ENCODE data around the gene MSMO1. TPM values are rescaled to one million over a fixed set of nuclear protein-coding genes. Genes with fewer than 3 reads are reported as not detected.

The MSMO1 gene
- total and polyA plus RNA-seq, 2 experiments from 2014 or later = 145 to 272 TPM

DNA sequence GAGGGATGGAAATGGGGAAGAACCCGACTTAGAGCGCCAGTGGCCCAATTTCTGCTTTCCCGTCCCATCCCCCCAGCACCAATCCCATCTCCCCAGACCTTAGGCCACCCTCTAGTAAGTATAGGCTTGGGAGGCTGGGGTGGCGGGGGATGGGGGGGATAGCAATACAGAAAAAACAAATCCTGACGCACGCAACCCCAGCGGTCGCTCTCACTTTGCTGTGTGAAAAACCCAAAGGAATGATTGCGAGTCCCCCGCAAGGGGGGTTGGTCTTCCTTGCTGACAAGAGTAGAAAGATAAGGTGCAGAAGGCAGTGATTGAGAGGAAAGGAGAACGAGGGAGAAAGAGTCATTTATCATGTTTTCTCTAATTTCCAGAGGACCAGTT, 52.2 kb downstream of the MSMO1 start:
- H3K36me3 ChIP-seq (ENCODE audit: insufficient read depth) = no peaks in the 10 kb centered on the region
- H3K4me3 Mint-ChIP-seq = peak overlapping the region; percentile 70
- H4K20me1 ChIP-seq (replicated peaks; ENCODE audit: insufficient read depth) = no peaks in the 10 kb centered on the region
- ATAC-seq = peak; percentile 44
- peaks cover 31% of the 10 kb centered on the region for H3K4me1 Mint-ChIP-seq
- H3K9me2 ChIP-seq (ENCODE audit: insufficient read depth) = no peaks in the 10 kb centered on the region
- no peaks in the 10 kb centered on the region for H3K36me3 Mint-ChIP-seq (ENCODE audit: low read depth)
- H3K27me3 ChIP-seq (ENCODE audit: insufficient read depth) = peaks cover 36% of the 10 kb centered on the region
- H3K4me2 ChIP-seq = peak overlapping the region; percentile 93
- 0 out of 2 replicates have a peak overlapping the region, but pooled peaks have one; percentile 96 for H2AFZ ChIP-seq
- H3K27ac ChIP-seq (ENCODE audit: low read depth) = no peak overlapping the region
- peak overlapping the region; percentile 68 for H3K4me3 ChIP-seq
- H3F3A ChIP-seq (replicated peaks; ENCODE audit: low read depth) = no peaks in the 10 kb centered on the region
- peaks cover 16% of the 10 kb centered on the region for H3K27me3 Mint-ChIP-seq (ENCODE audit: insufficient read depth, low read depth, poor library complexity)
- H3K27ac Mint-ChIP-seq = no peak overlapping the region
- peak; percentile 62 for DNase-seq (ENCODE audit: low spot score)
- H3K4me1 ChIP-seq (ENCODE audit: insufficient read depth) = peaks cover 15% of the 10 kb centered on the region; the same call in 1 of the 2 replicates
- H3K79me2 ChIP-seq (replicated peaks; ENCODE audit: insufficient read depth) = no peaks in the 10 kb centered on the region
- no peaks in the 10 kb centered on the region for H3K9me3 Mint-ChIP-seq
- no peak for TF ChIP-seq JUNB (IDR thresholded peaks at IDR 0.05; ENCODE audit: unreplicated experiment)
- no peak for TF ChIP-seq NANOG (IDR thresholded peaks at IDR 0.05; ENCODE audit: borderline replicate concordance)
- TF ChIP-seq ZNF114 (CRISPR knock-in tag; IDR thresholded peaks at IDR 0.05) = no peak
- TF ChIP-seq, protein P1, sequence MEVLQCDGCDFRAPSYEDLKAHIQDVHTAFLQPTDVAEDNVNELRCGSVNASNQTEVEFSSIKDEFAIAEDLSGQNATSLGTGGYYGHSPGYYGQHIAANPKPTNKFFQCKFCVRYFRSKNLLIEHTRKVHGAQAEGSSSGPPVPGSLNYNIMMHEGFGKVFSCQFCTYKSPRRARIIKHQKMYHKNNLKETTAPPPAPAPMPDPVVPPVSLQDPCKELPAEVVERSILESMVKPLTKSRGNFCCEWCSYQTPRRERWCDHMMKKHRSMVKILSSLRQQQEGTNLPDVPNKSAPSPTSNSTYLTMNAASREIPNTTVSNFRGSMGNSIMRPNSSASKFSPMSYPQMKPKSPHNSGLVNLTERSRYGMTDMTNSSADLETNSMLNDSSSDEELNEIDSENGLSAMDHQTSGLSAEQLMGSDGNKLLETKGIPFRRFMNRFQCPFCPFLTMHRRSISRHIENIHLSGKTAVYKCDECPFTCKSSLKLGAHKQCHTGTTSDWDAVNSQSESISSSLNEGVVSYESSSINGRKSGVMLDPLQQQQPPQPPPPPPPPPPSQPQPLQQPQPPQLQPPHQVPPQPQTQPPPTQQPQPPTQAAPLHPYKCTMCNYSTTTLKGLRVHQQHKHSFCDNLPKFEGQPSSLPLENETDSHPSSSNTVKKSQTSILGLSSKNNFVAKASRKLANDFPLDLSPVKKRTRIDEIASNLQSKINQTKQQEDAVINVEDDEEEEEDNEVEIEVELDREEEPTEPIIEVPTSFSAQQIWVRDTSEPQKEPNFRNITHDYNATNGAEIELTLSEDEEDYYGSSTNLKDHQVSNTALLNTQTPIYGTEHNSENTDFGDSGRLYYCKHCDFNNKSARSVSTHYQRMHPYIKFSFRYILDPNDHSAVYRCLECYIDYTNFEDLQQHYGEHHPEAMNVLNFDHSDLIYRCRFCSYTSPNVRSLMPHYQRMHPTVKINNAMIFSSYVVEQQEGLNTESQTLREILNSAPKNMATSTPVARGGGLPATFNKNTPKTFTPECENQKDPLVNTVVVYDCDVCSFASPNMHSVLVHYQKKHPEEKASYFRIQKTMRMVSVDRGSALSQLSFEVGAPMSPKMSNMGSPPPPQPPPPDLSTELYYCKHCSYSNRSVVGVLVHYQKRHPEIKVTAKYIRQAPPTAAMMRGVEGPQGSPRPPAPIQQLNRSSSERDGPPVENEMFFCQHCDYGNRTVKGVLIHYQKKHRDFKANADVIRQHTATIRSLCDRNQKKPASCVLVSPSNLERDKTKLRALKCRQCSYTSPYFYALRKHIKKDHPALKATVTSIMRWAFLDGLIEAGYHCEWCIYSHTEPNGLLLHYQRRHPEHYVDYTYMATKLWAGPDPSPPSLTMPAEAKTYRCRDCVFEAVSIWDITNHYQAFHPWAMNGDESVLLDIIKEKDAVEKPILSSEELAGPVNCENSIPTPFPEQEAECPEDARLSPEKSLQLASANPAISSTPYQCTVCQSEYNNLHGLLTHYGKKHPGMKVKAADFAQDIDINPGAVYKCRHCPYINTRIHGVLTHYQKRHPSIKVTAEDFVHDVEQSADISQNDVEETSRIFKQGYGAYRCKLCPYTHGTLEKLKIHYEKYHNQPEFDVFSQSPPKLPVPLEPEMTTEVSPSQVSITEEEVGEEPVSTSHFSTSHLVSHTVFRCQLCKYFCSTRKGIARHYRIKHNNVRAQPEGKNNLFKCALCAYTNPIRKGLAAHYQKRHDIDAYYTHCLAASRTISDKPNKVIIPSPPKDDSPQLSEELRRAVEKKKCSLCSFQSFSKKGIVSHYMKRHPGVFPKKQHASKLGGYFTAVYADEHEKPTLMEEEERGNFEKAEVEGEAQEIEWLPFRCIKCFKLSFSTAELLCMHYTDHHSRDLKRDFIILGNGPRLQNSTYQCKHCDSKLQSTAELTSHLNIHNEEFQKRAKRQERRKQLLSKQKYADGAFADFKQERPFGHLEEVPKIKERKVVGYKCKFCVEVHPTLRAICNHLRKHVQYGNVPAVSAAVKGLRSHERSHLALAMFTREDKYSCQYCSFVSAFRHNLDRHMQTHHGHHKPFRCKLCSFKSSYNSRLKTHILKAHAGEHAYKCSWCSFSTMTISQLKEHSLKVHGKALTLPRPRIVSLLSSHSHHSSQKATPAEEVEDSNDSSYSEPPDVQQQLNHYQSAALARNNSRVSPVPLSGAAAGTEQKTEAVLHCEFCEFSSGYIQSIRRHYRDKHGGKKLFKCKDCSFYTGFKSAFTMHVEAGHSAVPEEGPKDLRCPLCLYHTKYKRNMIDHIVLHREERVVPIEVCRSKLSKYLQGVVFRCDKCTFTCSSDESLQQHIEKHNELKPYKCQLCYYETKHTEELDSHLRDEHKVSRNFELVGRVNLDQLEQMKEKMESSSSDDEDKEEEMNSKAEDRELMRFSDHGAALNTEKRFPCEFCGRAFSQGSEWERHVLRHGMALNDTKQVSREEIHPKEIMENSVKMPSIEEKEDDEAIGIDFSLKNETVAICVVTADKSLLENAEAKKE (CRISPR knock-in tag; IDR thresholded peaks at IDR 0.05) = no peak
- TF ChIP-seq POLR2AphosphoS5 (IDR thresholded peaks at IDR 0.05; ENCODE audit: low read depth) = no peak
- TF ChIP-seq STAT1 (IDR thresholded peaks at IDR 0.05; ENCODE audit: unreplicated experiment) = no peak
- TF ChIP-seq CREB1 (CRISPR knock-in tag; IDR thresholded peaks at IDR 0.05; ENCODE audit: low read depth) = no peak

DNA sequence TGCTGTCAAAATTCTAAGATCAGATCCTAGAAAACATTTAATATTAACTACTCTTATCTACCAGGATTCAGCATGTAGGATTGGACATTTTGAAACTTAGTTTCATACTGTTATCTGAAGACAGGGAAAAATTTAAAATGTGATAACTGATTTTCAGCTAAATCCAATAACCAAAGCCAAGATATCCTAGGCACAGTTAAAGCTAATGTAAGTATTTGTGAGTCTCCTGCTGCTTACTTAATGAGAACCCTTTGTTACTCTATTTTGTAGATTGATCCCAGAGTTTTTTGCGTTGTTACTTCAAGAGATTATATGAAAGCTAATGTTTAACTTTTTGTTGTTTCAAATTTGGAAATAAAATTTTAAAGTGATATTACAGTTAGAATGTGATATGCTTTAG, 53.3 kb downstream of the MSMO1 start:
- peaks cover 32% of the 10 kb centered on the region for H3K4me1 Mint-ChIP-seq
- H3K27me3 Mint-ChIP-seq (ENCODE audit: insufficient read depth, low read depth, poor library complexity) = peaks cover 16% of the 10 kb centered on the region
- DNase-seq (ENCODE audit: low spot score) (no peak), ATAC-seq (no peak)
- H3K27ac Mint-ChIP-seq = no peak overlapping the region
- Histone ChIP-seq H2AFZ (no peak overlapping the region), H3K4me2 (no peak overlapping the region), H3K4me3 (no peak overlapping the region), H3K36me3 (ENCODE audit: insufficient read depth) (no peaks in the 10 kb centered on the region), H3K79me2 (replicated peaks; ENCODE audit: insufficient read depth) (no peaks in the 10 kb centered on the region), H3K27ac (ENCODE audit: low read depth) (no peak overlapping the region), H3K4me1 (ENCODE audit: insufficient read depth) (peaks cover 15% of the 10 kb centered on the region; the same call in 1 of the 2 replicates), H3K9me2 (ENCODE audit: insufficient read depth) (no peaks in the 10 kb centered on the region), H3F3A (replicated peaks; ENCODE audit: low read depth) (no peaks in the 10 kb centered on the region), H3K27me3 (ENCODE audit: insufficient read depth) (peaks cover 36% of the 10 kb centered on the region), H4K20me1 (replicated peaks; ENCODE audit: insufficient read depth) (no peaks in the 10 kb centered on the region)
- no peak overlapping the region for H3K4me3 Mint-ChIP-seq
- no peaks in the 10 kb centered on the region for H3K9me3 Mint-ChIP-seq
- H3K36me3 Mint-ChIP-seq (ENCODE audit: low read depth) = no peaks in the 10 kb centered on the region
- TF ChIP-seq CREB1 (CRISPR knock-in tag; IDR thresholded peaks at IDR 0.05; ENCODE audit: low read depth) (no peak), EZH2 (IDR thresholded peaks at IDR 0.05; ENCODE audit: low read depth, unreplicated experiment) (no peak), ZNF114 (CRISPR knock-in tag; IDR thresholded peaks at IDR 0.05) (no peak), ZNF331 (CRISPR knock-in tag; IDR thresholded peaks at IDR 0.05; ENCODE audit: low read depth) (no peak), NANOG (IDR thresholded peaks at IDR 0.05; ENCODE audit: borderline replicate concordance) (no peak)
- TF ChIP-seq, protein P2, sequence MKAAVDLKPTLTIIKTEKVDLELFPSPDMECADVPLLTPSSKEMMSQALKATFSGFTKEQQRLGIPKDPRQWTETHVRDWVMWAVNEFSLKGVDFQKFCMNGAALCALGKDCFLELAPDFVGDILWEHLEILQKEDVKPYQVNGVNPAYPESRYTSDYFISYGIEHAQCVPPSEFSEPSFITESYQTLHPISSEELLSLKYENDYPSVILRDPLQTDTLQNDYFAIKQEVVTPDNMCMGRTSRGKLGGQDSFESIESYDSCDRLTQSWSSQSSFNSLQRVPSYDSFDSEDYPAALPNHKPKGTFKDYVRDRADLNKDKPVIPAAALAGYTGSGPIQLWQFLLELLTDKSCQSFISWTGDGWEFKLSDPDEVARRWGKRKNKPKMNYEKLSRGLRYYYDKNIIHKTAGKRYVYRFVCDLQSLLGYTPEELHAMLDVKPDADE (IDR thresholded peaks at IDR 0.05) = no peak
- TF ChIP-seq, protein P3, sequence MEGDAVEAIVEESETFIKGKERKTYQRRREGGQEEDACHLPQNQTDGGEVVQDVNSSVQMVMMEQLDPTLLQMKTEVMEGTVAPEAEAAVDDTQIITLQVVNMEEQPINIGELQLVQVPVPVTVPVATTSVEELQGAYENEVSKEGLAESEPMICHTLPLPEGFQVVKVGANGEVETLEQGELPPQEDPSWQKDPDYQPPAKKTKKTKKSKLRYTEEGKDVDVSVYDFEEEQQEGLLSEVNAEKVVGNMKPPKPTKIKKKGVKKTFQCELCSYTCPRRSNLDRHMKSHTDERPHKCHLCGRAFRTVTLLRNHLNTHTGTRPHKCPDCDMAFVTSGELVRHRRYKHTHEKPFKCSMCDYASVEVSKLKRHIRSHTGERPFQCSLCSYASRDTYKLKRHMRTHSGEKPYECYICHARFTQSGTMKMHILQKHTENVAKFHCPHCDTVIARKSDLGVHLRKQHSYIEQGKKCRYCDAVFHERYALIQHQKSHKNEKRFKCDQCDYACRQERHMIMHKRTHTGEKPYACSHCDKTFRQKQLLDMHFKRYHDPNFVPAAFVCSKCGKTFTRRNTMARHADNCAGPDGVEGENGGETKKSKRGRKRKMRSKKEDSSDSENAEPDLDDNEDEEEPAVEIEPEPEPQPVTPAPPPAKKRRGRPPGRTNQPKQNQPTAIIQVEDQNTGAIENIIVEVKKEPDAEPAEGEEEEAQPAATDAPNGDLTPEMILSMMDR (conservative IDR thresholded peaks at IDR 0.05; ENCODE audit: low read depth in 2 of 2) = no peak

Data from GM23338 (cell line).